Stimulated activated naive CD4-positive, alpha-beta T cell (primary cell): ENCODE results near the gene ANGPT4.
A peak's percentile ranks its signal among the peaks of the same experiment; 100 is the strongest.
"Not testable (repeated sequence)": the region's sequence is repeated elsewhere in the genome, so short reads cannot be mapped to it uniquely, and the experiment has no call there.

ENCODE experiments used
- DNase-seq, 6 experiments: peaks; one replicate each; lab custom pipeline; 2025; lab: John Stamatoyannopoulos, UW

The ANGPT4 gene

DNA sequence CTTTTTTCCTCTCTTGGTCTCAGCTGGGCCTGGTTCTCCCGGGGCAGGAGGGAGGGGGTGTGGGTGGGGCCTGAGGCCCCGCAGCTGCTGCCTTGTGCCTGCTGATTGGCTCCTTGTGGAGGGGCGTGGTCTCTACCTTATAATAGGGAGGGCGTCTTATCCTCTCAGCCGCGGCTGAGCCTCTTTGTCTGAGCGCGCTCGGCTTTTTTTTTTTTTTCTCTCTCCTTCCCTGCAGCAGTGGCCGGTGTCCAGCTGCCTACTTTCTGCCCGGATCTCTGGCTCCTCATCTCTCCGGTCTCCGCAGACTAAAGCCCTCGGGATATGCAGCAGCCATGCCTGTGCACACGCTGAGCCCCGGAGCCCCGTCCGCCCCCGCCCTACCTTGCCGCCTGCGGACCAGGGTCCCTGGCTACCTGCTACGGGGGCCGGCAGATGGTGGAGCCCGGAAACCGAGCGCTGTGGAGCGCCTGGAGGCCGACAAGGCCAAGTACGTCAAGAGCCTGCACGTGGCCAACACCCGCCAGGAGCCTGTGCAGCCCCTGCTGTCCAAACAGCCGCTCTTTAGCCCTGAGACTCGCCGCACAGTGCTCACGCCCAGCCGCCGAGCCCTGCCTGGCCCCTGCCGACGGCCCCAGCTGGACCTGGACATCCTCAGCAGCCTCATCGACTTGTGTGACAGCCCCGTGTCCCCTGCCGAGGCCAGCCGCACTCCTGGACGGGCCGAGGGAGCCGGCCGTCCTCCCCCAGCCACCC is 71.5 kb downstream of the ANGPT4 start:
- peak; percentile 81 to 94 (median 84) for DNase-seq

DNA sequence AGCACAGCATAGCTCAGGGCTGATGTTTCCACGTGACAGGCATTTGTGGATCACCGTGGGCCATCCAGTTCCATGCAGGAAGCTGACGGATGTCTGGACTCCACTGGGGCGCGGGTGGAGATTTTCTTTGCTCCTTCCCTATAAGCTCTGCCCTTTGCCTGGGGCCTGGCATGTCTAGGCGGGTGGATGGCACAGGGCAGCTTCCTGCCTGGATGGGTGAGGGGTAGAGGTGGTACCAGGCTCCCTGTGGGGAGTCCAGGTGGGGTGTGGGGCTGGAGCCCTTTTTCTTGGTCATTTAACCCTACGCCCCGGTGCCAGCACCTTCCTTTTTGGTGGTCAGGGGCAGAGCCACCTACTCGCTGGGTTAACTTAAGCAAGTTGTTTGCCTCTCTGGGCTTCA is 72.2 kb downstream of the ANGPT4 start:
- DNase-seq: no peak

DNA sequence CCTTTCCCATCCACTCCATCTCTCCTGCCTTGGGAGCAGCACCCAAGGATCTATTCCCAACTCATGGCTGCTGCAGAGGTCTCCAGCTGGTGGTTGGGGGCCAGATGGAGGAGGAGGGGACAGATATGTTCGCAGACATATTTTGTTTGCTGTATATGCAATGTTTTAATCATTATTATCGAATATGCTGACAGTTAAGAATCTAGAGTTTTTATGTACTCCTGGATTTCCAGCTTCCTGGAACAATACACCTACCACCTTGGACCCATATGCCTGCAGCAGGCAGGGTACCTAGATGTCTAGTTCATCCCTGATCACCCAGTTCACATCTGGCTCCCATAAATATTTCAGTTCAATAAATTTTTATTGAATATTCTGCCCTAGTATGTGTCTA is 73.6 kb downstream of the ANGPT4 start:
- no peak for DNase-seq

GRCh38 chr20:841568-842546 is 74.3 kb downstream of the ANGPT4 start:
- DNase-seq: no peak

DNA sequence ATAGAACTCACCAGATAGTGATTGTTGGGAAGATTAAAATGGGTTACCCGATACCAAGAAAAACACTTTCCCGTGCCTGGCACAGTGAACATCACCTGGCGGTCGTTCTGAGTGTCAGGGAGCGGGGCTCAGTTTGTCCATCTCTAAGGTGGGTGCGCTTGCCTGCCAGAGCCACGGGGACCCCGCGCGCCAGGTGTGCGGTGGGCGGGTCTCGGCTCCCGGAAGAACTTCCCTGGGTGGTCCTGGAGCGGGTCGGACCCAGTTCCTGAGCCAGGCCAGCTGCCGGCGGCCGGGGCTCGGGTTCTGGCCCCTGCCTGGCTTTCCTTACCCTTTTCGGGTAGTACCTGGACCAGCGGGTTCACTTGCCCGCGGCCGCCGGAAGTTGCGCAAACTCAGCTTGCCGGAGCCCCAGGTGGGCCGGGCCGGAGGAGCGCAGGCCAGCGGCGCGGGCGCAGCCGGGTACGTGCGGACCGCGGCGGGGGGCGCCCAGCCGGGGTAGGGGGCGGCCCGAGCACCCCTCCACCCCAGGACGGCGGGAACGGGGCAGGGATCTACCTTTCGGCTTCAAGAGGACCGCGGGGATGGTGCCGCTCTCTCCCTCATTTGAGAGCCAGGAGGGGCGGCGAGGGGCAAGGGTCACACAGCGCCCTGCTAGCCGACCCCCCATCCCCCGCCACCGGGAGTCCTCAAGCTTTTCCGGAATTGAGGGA is 75.1 kb downstream of the ANGPT4 start:
- peak in 2 of 6 experiments; percentile 9 to 14 for DNase-seq

- no peak for DNase-seq
These were observed 75.7 kb downstream of the ANGPT4 start for GRCh38 chr20:840503-840857.

DNA sequence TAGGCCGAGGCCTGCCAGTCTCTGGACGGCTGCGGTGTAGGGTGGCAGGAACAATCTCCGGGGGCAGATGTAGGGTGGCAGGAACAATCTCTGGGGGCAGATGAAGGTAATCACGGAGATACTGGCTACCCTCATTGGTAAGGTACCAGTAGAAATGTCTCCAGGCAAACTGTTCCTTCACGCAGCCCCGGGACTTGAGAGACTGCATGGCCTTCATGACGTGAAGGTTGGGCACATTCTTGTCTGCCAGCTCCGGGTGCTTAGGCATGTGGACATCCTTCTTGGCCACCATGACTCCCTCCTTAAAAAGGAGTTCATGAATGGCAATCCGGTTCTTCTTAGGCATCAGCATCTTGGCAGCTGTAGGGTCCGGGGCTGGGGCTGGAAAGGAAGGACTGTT is 76.5 kb downstream of the ANGPT4 start:
- DNase-seq: no peak

DNA sequence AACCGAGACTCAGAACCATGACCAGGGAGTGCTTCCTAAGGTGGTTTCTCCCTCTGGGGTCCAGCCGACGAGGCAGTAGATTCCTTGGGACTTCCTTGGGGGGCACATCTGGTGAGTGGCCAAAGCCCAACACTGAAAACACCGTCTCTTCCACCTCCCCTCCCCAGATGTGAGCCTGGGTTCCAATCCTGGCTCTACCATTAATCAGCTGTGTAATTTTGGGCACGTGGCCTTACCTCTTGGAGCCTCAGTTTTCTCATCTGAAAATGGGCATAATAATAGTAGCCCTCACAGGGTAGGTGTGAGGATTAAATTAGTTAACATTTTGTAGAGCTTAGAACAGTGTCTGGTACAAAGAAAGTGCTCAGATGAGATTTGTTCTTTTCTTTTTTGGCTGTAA is 77.1 kb downstream of the ANGPT4 start:
- DNase-seq: no peak

DNA sequence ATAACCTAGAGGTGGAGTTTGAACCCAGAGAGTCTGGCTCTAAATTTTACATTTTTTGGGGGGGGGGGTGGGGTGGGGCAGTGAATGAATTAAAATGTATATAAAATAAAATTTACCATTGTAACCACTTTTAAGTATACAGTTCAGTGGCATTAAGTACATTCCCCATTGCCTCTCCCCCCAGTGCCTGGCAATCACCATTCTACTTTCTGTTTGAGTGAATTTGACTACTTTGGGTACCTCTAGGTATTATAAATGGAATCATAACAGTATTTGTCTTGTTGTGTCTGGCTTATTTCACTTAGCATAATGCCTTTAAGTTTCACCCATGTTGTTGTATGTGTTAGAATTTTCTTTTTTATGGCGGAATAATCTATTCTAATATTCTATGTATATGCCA is 79.9 kb downstream of the ANGPT4 start:
- DNase-seq: no peak

DNA sequence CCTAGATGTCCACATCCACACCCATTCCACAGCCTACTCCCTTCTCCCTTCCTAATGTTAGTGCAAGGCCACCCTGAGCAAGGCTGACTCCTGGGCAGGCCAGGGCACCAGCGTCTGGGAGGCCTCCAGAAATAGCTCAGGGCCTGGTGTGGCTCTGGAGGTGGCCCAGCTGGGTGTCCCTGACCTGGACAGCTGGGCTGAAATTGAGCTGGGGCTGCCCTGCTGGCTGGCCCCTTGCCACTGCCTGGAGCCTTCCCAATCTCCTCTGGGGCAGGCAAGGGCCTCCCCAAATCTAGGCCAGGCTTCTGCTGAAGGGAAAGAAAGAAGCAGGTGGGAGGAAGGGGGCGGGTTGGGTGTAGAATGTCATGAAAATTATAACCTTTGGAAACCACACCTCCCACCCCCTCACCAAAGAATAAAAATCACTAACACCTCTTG is 80.5 kb downstream of the ANGPT4 start:
- no peak for DNase-seq

DNA sequence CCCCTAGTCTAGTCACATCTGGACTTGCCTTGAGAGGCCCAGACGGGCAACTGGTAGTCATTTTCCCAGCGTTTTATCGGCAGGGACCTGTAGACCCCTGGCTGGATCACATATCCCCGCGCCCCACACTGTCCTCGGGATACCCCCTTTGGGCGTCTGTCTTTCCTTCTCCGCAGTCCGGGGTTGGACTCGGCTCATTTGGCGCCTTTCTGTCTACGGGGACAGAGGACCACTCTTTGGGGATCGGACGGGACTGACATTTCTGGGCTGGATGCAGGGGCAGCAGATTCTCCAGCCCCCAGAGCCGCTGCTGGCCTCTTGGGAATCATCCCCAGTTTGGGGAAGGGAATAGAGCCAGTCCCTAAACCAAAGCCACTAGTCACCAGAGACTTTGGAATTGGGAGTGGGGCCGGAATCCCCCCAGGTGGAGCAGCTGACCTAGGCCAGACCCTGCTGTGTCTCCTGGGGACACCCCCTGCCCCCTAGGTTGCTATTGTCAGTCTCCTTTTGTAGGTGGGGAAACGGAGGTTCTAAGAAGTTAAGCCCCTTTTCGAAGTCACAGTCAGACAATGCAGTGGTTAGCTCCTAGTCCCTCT is 81.9 kb downstream of the ANGPT4 start:
- no peak for DNase-seq

DNA sequence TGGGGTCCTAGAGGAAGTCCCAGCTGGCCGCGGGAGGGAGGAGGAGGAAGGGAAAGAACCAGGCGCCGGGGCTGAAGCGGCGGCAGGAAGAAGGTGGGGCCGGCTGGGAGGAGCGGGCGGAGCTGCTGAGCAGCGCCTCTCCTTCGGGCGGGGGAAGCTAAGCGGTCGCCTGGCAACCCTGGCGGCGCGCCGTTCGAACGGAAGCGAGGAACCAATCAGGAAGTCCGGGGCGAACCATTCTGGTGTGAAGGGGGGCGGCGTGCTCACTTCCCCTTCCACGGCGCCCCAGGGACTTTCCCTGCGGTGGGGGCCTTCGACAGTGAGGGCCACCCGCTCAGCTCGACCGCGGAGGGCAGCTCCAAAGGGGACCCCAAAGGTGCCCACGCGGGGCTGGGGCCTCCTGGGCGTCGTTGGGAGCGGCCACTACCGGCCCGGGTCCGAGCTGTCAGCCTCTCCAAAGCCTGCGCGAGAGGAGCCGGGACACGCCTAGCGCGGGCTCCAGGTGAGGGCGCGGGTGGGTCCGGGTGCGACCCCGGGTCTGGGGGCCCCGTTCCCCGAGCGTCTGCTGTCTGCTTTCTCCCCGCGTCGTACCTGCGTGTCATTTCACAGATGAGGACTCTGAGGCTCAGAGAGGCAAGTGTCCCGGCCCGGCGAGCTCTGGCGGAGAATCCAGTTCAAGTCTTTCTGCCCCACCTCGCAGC is 82.5 kb downstream of the ANGPT4 start, which contains the start of gene FAM110A:
Gene FAM110A, plus strand, starts transcription at position 266 of the 701 bp plus-strand sequence. CDS start 11,090 bp downstream, outside the sequence.
- DNase-seq: peak; percentile 91 to 94 (median 92)

DNA sequence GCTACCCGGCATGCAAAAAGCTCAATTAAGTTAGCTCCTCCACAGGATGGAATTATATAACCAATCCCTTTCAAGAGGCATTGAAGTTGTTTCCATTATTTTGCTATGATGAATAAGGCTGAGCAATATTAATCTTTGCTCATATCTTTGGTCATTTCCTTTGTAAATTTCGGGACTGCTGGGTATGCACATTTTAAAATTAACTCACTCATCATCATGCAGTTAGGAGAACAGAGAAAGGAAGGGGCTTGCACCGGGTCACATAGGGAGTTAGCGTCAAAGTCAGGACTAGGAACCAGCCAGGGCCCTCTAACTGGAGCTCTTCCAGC is 83.0 kb downstream of the ANGPT4 start:
- no peak for DNase-seq

DNA sequence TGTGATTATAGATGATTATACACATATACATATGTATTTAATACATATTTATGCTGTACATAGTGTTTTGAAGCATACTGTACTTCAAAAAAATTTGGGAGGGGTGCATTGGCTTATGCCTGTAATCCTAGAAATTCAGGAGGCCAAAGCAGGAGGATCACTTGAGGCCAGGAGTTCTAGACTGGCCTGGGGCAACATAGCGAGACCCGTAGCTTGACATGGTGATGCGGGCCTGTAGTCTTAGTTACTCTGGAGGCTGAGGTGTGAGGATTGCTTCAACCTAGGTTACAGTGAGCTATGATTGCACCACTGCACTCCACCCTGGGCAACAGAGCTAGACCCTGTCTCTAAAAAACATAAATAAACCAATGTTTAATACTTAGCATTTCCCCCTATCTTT is 84.2 kb downstream of the ANGPT4 start:
- no peak for DNase-seq

DNA sequence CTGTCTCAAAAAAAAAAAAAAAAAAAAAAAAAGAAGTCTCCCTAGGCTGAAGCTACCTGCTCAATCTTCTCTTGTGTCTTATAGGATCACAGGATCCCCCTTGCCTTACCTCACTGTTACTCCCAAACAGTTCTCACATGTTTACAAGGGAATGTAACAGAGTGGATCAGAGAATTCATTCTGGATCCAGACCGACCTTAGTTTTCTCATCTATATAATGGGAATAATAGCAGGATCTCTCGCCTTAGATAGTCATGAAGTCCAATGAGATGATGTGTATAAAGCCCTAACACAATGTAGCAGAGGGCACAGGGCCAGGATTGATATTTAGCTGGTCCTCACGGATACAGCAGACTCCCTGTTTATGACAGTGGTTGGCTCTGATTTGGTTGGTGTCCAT is 84.9 kb downstream of the ANGPT4 start:
- no peak for DNase-seq

- no peak for DNase-seq
These were observed 86.1 kb downstream of the ANGPT4 start for GRCh38 chr20:830011-830521.

DNA sequence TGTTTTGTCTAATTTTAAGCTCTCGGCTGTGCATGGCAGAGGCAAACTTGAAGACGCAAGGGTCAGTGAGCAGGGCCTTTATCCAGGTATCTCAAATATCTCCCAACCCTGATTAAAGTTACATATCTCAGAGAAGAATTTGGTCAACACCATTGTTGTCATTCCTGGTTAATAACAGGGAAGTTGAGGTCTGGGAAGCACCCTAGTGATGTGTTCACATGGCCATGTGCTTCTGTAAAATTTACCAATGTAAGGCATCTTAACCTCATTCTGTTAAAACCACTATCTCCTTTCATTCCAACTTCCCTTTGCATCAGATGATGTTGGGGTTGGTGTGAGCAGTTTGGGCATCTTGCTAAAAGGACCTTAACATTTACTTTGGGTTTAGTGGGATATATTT is 86.6 kb downstream of the ANGPT4 start:
- no peak for DNase-seq

DNA sequence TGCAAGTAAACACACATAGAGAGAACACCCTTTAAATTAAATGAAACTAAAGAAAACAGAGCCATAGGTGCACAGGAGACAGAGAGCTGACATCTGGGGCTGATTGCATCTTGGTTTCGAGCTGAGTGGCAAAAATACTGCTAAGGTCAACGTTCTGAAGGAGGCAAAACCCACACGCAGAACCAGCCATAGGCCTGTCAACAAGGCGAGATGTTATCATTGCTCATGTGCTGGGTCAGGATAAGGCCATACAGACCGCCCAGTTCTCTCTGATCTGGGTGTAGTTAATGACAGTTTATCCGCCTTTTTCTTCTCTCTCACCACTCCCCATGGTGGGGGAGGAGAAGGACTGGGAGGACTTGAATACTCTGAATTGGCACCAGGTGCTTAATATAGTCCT is 87.1 kb downstream of the ANGPT4 start:
- no peak for DNase-seq

- not testable (repeated sequence) for DNase-seq
These were observed 88.2 kb downstream of the ANGPT4 start for GRCh38 chr20:827981-828380.

DNA sequence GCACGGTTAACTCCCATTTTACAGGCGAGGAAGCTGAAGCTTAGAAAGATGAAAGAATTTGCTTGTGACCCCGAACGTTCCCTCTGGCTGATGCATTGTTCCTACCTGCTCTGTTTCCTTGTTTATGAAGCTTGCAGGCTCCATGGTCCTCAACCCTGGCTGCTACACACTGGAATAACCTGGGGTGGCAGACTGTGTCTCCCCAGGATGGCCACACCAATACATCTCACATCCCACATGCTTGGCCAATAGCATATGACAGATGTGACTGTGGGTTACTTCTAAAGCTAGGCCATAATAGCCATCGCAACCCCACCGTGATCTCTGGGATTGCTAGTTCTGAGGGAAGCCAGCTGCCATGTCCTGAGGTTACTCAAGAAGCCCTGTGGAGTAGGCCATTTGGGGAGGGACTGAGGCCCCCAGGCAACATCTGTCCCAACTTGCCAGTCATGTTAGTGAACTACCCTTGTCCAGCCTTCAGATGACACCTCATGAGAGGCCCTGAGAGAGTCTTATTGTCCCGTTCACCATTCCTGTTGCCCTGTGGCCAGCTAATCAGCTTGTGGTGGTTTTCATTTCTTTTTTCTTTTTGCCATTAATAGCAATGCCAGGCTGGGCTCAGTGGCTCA is 89.3 kb downstream of the ANGPT4 start:
- no peak for DNase-seq
